ENCODE results near the gene SLC39A5. TPM values are rescaled to one million over a fixed set of nuclear protein-coding genes. Genes with fewer than 3 reads are reported as not detected.
"Not testable (repeated sequence)": the region's sequence is repeated elsewhere in the genome, so short reads cannot be mapped to it uniquely, and the experiment has no call there.

The SLC39A5 gene
- total and polyA plus RNA-seq, 9 donors, result 0.32 to 18.5 (median 0.53) TPM

DNA sequence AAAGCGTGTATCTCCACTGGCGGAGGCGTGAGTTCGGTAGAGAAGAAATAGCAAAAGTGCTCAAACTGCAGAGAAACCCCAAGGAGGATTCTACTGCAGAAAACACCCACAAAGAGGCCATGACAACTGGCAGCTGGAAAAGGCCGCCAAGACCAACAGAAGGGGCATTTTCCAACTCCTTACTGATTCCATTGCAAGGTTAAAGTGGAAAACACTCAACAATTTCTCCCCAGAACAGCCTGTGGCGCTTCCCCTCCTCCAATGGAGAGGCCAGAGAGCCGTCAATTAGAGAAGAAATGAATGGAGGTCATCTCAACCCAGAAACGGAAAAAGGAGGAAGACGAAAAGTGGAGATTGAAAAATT, 29.0 kb downstream of the SLC39A5 start:
- 0% methylated on average over 1 of the region's 9 CpGs for WGBS (ENCODE audit: insufficient coverage)
- Histone ChIP-seq H3K27me3 (ENCODE audit: control insufficient read depth, insufficient read depth, low read length) (no peaks in the 10 kb centered on the region), H3K9me3 (replicated peaks; ENCODE audit: control insufficient read depth, low read depth, low read length) (no peaks in the 10 kb centered on the region), H3K36me3 (ENCODE audit: control insufficient read depth, insufficient read depth, low read length) (peaks cover 32% of the 10 kb centered on the region), H3K4me3 (ENCODE audit: low read length) (peak overlapping the region; percentile 56), H3K27ac (ENCODE audit: low read length) (peak overlapping the region; percentile 91), H3K4me1 (ENCODE audit: control insufficient read depth, insufficient read depth, low read length) (peaks cover 32% of the 10 kb centered on the region)
- DNase-seq, result no peak

DNA sequence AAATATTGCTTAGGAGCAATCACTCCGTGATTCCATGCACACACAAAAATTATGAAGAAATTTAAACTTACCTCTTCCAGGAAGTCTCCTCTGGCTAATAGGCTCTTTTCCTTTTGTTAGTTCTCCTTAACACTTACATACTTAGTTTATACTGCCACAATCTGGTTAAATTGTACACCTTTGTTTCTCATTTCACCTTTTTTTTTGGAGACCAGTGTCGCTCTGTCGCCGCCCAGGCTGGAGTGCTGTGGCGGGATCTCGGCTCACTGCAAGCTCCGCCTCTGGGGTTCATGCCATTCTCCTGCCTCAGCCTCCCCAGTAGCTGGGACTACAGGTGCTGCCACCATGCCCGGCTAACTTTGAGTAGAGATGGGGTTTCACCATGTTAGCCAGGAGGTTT, 30.5 kb downstream of the SLC39A5 start:
- no peak for DNase-seq
- no peaks in the 10 kb centered on the region for H3K9me3 ChIP-seq (replicated peaks; ENCODE audit: control insufficient read depth, low read depth, low read length)
- H3K36me3 ChIP-seq (ENCODE audit: control insufficient read depth, insufficient read depth, low read length), result peaks cover 18% of the 10 kb centered on the region
- no peak overlapping the region for H3K4me3 ChIP-seq (ENCODE audit: low read length)
- no peaks in the 10 kb centered on the region for H3K27me3 ChIP-seq (ENCODE audit: control insufficient read depth, insufficient read depth, low read length)
- H3K27ac ChIP-seq (ENCODE audit: low read length), result peak overlapping the region; percentile 29
- peaks cover 32% of the 10 kb centered on the region for H3K4me1 ChIP-seq (ENCODE audit: control insufficient read depth, insufficient read depth, low read length)
- 83% methylated on average over 5 of the region's 8 CpGs for WGBS (ENCODE audit: insufficient coverage)

DNA sequence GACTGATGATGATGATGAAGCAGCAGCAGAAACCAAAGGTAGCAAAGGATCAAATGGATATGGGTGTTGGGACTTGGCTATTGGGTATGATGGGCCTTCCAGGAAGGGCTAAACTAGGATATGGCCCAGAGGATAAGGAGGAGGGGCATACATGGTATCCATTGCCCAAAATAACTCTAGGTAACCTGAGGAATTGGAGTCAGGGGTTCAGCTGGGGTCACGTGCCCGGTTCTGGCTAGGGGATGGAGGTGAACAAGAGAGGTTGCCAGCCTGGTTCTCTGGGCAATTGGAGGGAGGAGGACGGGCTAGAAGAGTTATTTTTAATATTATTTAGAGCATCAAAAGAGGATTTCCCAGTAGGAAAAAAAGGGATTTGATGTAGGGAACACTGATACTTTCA, 31.1 kb downstream of the SLC39A5 start:
- no peaks in the 10 kb centered on the region for H3K27me3 ChIP-seq (ENCODE audit: control insufficient read depth, insufficient read depth, low read length)
- no peaks in the 10 kb centered on the region for H3K9me3 ChIP-seq (replicated peaks; ENCODE audit: control insufficient read depth, low read depth, low read length)
- no peak overlapping the region for H3K4me3 ChIP-seq (ENCODE audit: low read length)
- no peak for DNase-seq
- H3K36me3 ChIP-seq (ENCODE audit: control insufficient read depth, insufficient read depth, low read length), result peaks cover 13% of the 10 kb centered on the region
- peaks cover 32% of the 10 kb centered on the region for H3K4me1 ChIP-seq (ENCODE audit: control insufficient read depth, insufficient read depth, low read length)
- H3K27ac ChIP-seq (ENCODE audit: low read length), result peak overlapping the region; percentile 54
- 80% methylated on average over 1 of the region's 3 CpGs for WGBS (ENCODE audit: insufficient coverage)

DNA sequence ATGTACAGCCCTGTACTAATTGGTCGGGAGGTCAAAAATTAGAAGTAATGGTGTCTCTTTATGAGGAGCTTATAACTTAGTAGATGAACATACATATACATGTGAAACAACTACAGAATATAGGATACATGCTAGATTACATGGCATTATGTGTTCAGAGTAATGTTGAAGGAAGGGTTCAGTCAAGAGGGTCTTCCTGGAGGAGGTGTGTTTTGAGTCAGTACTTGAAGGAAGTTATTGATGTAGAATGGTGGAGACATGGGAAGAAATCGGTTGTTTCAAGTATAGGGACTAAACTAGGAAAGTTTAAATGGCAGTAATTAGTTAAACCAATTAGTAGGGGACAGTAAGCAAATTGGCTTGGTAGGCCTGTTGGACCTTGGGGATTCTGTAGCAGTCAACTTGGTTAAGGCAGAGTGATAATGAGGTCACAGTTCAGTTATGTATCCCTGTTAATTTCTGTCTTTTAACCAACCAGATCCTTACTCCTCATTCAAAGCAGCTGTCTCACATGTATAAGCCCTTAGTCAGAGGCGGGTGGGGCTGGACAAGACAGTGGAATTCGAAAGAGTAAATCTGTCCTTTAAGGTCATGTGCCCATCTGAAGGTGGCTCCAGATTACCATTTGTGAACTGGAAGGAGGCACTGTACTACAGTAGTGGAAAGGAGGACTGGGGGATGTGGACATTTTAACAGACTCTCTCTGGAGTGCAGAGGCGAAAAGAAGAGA, 31.8 kb downstream of the SLC39A5 start:
- H3K27ac ChIP-seq (ENCODE audit: low read length), result peak overlapping the region; percentile 66
- WGBS (ENCODE audit: insufficient coverage), result 69% methylated on average over 2 of the region's 5 CpGs
- DNase-seq, result peak; percentile 35

DNA sequence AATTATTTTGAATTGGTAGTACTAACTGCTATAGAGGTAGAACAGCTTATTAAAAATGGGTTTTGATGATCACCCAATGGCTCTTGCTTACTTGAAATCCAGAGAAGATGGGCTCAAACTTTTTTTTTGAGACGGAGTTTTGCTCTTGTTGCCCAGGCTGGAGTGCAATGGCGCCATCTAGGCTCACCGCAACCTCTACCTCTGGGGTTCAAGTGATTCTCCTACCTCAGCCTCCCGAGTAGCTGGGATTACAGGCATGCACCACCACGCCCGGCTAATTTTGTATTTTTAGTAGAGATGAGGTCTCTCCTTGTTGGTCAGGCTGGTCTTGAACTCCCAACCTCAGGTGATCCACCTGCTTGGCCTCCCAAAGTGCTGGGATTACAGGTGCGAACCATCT, 33.1 kb downstream of the SLC39A5 start:
- H3K36me3 ChIP-seq (ENCODE audit: control insufficient read depth, insufficient read depth, low read length); H3K9me3 ChIP-seq (replicated peaks; ENCODE audit: control insufficient read depth, low read depth, low read length); H3K4me3 ChIP-seq (ENCODE audit: low read length); DNase-seq; H3K27me3 ChIP-seq (ENCODE audit: control insufficient read depth, insufficient read depth, low read length); H3K27ac ChIP-seq (ENCODE audit: low read length): not testable (repeated sequence)
- WGBS (ENCODE audit: insufficient coverage), result 78% methylated on average over 4 of the region's 7 CpGs
- H3K4me1 ChIP-seq (ENCODE audit: control insufficient read depth, insufficient read depth, low read length), result peaks cover 31% of the 10 kb centered on the region

More for the DNA sequence above, 31.8 kb downstream of the SLC39A5 start:
- no peaks in the 10 kb centered on the region for H3K27me3 ChIP-seq (ENCODE audit: control insufficient read depth, insufficient read depth, low read length)
- peaks cover 34% of the 10 kb centered on the region for H3K4me1 ChIP-seq (ENCODE audit: control insufficient read depth, insufficient read depth, low read length)
- no peaks in the 10 kb centered on the region for H3K9me3 ChIP-seq (replicated peaks; ENCODE audit: control insufficient read depth, low read depth, low read length)
- H3K4me3 ChIP-seq (ENCODE audit: low read length), result no peak overlapping the region
- peaks cover 5% of the 10 kb centered on the region for H3K36me3 ChIP-seq (ENCODE audit: control insufficient read depth, insufficient read depth, low read length)

DNA sequence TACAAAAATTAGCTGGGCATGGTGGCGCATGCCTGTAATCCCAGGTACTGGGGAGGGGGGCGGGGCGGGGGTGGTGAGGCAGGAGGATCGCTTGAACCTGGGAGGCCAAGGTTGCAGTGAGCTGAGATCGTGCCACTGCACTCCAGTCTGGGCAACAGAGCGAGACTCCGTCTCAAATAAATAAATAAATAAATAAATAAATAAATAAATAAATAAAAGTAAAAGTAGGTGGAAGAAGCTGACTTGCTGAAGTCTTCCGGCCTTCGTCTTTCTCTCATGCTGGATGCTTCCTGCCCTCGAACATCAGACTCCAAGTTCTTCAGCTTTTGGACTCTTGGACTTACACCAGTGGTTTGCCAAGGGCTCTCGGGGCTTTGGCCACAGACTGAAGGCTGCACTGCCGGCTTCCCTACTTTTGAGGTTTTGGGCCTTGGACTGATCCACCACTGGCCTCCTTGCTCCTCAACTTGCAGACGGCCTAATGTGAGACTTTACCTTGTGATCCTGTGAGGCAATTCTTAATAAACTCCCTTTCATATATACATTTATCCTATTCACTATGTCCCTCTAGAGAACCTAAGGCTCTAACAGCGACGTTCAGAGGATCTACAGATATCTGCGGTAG, 36.3 kb downstream of the SLC39A5 start:
- H3K9me3 ChIP-seq (replicated peaks; ENCODE audit: control insufficient read depth, low read depth, low read length); H3K27me3 ChIP-seq (ENCODE audit: control insufficient read depth, insufficient read depth, low read length); DNase-seq: not testable (repeated sequence)
- whole genome bisulfite sequencing (ENCODE audit: insufficient coverage), result 63% methylated on average over 13 of the region's 16 CpGs
- Histone ChIP-seq H3K4me3 (ENCODE audit: low read length) (peak overlapping the region; percentile 74), H3K36me3 (ENCODE audit: control insufficient read depth, insufficient read depth, low read length) (peaks cover 21% of the 10 kb centered on the region), H3K27ac (ENCODE audit: low read length) (peak overlapping the region; percentile 98), H3K4me1 (ENCODE audit: control insufficient read depth, insufficient read depth, low read length) (peaks cover 17% of the 10 kb centered on the region)

DNA sequence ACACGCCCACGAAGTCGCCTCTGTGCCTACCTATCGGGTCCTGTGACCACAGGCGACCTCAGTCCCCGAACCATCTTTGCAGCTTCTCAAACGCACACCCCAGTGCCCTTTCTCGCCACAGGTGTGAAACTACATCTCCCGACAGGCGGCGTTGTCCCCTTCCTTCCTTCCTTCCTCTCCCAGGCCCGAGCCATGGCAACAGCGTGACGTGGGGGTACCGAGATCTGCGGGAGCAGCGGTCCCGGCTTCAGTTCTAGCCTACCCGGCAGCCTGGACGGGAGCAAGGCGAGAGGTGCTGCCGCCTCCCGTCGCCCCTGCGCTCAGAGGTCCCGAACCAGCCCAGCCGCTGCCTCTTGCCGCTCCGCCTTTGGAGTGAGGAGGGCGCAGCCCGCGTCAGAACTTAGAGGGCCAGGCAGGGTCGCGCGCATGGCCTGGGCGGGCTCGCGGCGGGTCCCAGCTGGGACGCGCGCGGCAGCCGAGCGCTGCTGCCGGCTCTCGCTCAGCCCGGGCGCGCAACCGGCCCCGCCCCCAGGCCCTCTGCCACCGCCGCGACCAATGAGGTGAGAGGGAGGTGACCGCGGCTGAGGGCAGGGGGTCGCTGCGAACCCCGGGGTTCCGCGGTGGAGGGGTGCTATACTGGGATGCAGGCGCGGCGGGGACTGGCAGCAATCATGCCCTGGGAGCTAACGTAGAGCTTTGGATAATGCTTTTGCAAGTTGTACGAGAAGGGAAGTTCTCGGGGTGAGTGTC, 37.0 kb downstream of the SLC39A5 start, which contains the start of gene COQ10A:
COQ10A (plus strand) TSS at position 250 of the 750 bp plus-strand sequence; CDS start at position 427, 177 bp downstream.
- H3K4me3 ChIP-seq (ENCODE audit: low read length), result peak within 1 kb of the TSS; percentile 74
- no peaks in the 10 kb centered on the region for H3K9me3 ChIP-seq (replicated peaks; ENCODE audit: control insufficient read depth, low read depth, low read length)
- no peaks in the 10 kb centered on the region for H3K27me3 ChIP-seq (ENCODE audit: control insufficient read depth, insufficient read depth, low read length)
- peaks cover 17% of the 10 kb centered on the region for H3K4me1 ChIP-seq (ENCODE audit: control insufficient read depth, insufficient read depth, low read length)
- H3K27ac ChIP-seq (ENCODE audit: low read length), result peak within 1 kb of the TSS; percentile 98
- H3K36me3 ChIP-seq (ENCODE audit: control insufficient read depth, insufficient read depth, low read length), result peaks cover 26% of the 10 kb centered on the region
- DNase-seq, result peak; percentile 95
- under 1% methylated on average over 67 of the region's 68 CpGs for WGBS (ENCODE audit: insufficient coverage)

DNA sequence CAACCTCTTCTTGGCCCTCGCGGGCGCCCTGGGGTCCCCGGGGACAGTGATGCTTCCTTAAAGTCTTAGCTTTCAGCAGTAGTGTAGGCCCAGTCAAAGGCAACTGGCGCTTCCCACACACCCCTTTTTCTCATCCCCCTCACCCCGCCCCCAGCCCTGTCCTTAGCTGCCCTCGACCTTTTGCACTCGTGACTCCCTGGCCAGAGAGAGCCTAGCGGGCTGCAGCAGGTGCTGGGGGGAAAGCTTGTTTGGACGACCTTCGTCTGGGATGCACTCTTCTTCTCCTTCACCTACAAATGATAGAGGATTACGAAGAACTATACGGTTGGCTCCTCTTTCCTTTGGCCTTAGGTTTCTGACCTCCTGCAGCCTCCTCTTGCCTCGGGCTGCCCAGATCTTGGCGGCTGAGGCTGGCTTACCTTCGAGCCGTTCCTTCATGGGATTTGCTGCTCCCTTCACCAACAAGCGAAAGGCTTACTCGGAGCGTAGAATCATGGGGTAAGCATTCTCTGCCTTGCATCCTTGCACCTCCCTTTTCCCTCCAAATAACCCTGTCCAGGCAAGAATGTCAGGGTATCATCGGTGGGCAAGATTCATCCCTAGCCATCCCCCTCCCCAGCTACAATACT, 37.7 kb downstream of the SLC39A5 start:
- H3K4me1 ChIP-seq (ENCODE audit: control insufficient read depth, insufficient read depth, low read length), result peaks cover 14% of the 10 kb centered on the region
- no peak for DNase-seq
- peaks cover 31% of the 10 kb centered on the region for H3K36me3 ChIP-seq (ENCODE audit: control insufficient read depth, insufficient read depth, low read length)
- WGBS (ENCODE audit: insufficient coverage), result 25% methylated on average over 13 of the region's 21 CpGs
- peak overlapping the region; percentile 86 for H3K27ac ChIP-seq (ENCODE audit: low read length)
- H3K4me3 ChIP-seq (ENCODE audit: low read length), result peak overlapping the region; percentile 74
- H3K9me3 ChIP-seq (replicated peaks; ENCODE audit: control insufficient read depth, low read depth, low read length), result no peaks in the 10 kb centered on the region
- no peaks in the 10 kb centered on the region for H3K27me3 ChIP-seq (ENCODE audit: control insufficient read depth, insufficient read depth, low read length)

DNA sequence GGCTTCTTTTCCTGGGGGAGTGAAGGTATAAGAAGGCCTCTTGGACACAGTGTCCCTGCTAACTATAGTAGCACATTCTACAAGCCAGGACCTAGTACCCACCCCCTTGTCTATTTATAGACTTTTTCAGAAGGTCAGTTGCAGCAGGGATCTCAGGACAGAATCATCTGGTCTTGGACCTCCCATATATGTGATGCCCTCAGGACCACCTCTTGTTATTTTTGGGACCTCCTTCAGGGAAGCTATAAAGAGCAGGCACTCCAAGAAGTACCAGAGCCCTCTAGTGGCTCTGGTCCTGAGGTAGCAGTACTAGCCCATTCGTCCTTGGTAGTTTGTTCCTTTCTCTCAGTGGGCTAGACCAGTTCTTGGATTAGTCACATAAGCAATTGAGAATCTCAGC, 41.2 kb downstream of the SLC39A5 start:
- WGBS (ENCODE audit: insufficient coverage), result 0% methylated on average over 1 of the region's 1 CpG
- H3K27ac ChIP-seq (ENCODE audit: low read length), result peak overlapping the region; percentile 57
- H3K4me1 ChIP-seq (ENCODE audit: control insufficient read depth, insufficient read depth, low read length), result peaks cover 14% of the 10 kb centered on the region
- no peaks in the 10 kb centered on the region for H3K27me3 ChIP-seq (ENCODE audit: control insufficient read depth, insufficient read depth, low read length)
- peak; percentile 61 for DNase-seq
- H3K9me3 ChIP-seq (replicated peaks; ENCODE audit: control insufficient read depth, low read depth, low read length), result no peaks in the 10 kb centered on the region
- peaks cover 65% of the 10 kb centered on the region for H3K36me3 ChIP-seq (ENCODE audit: control insufficient read depth, insufficient read depth, low read length)
- no peak overlapping the region for H3K4me3 ChIP-seq (ENCODE audit: low read length)

DNA sequence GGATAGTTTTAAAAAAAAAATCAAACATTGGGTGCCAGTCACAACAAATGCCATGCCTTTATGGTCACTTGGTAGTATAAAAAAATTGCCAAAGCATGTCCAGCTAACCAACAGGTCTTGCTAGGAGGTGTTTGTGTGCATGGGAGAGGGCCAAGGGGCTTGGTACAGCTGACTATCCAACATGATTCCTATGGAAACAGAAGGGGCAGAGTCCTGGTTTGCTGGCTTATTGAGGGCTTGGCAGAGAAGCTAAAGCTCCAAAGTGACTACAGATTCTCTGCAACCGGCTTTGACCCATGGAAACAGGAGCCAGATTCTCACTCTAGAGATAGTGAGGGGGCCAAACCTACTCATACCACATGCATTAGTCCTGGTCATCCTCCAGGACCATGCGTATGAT, 42.6 kb downstream of the SLC39A5 start:
- peaks cover 69% of the 10 kb centered on the region for H3K36me3 ChIP-seq (ENCODE audit: control insufficient read depth, insufficient read depth, low read length)
- not testable (repeated sequence) for DNase-seq; H3K4me1 ChIP-seq (ENCODE audit: control insufficient read depth, insufficient read depth, low read length); H3K4me3 ChIP-seq (ENCODE audit: low read length); H3K27me3 ChIP-seq (ENCODE audit: control insufficient read depth, insufficient read depth, low read length); H3K9me3 ChIP-seq (replicated peaks; ENCODE audit: control insufficient read depth, low read depth, low read length); H3K27ac ChIP-seq (ENCODE audit: low read length)
- no CpG with 5 or more reads among the region's 2 CpGs for WGBS (ENCODE audit: insufficient coverage)
